K562 (cell line): ENCODE results near the gene MAML3. TPM values are rescaled to one million over a fixed set of nuclear protein-coding genes. Genes with fewer than 3 reads are reported as not detected.
A peak's percentile ranks its signal among the peaks of the same experiment; 100 is the strongest.

ENCODE experiments used
- ARID2 ChIP-seq: fragments of 450-650 bp; IDR thresholded peaks from 2 replicates; pipeline ENCODE4 v1.6.1; 2017; ENCODE audit warnings: antibody characterized with exemption, mild to moderate bottlenecking
- COPS2 ChIP-seq: fragments of 450-650 bp; conservative IDR thresholded peaks from 2 replicates; pipeline ENCODE4 v1.6.1; 2016; ENCODE audit warnings: mild to moderate bottlenecking, moderate library complexity
- E2F6 ChIP-seq, 2 experiments: IDR thresholded peaks; 2 replicates each; pipeline ENCODE4 v1.6.1; 2011; ENCODE audit warnings: borderline replicate concordance in 1 of 2, control low read depth in 1 of 2, low read depth in 1 of 2, low read length in 1 of 2, mild to moderate bottlenecking in 1 of 2, mixed read lengths in 1 of 2, moderate library complexity in 1 of 2; ENCODE audit not compliant: insufficient read depth in 1 of 2, insufficient read length in 1 of 2, poor library complexity in 1 of 2, severe bottlenecking in 1 of 2; ENCODE audit errors: extremely low read depth in 1 of 2
- EGR1 ChIP-seq: fragments of 450-650 bp; conservative IDR thresholded peaks from 2 replicates; pipeline ENCODE4 v1.6.1; 2017; ENCODE audit warnings: mild to moderate bottlenecking
- EP300 ChIP-seq: IDR thresholded peaks from 2 replicates; pipeline ENCODE4 v1.6.1; 2012; ENCODE audit warnings: low read length, improper control_type of control experiment
- ILK ChIP-seq: fragments of 450-650 bp; IDR thresholded peaks from 2 replicates; pipeline ENCODE4 v1.6.1; 2016; ENCODE audit warnings: missing genetic modification characterization, low read depth, mild to moderate bottlenecking, missing compliant biosample characterization, moderate library complexity, borderline replicate concordance
- JUND ChIP-seq, 2 experiments: IDR thresholded peaks; 2 replicates in 1 of 2; 3 replicates in 1 of 2; pipeline ENCODE4 v1.6.1; 2011; ENCODE audit warnings: borderline replicate concordance in 2 of 2, low read depth in 2 of 2, low read length in 2 of 2, improper control_type of control experiment in 1 of 2, missing biosample characterization in 1 of 2, missing genetic modification characterization in 1 of 2, missing genetic modification reagents in 1 of 2
- MEF2A ChIP-seq: IDR thresholded peaks from 2 replicates; pipeline ENCODE4 v1.6.1; 2011; ENCODE audit warnings: low read depth, mild to moderate bottlenecking, low read length, moderate library complexity; ENCODE audit not compliant: control insufficient read depth
- MITF ChIP-seq: IDR thresholded peaks from 2 replicates; pipeline ENCODE4 v1.6.1; 2014; ENCODE audit warnings: antibody characterized with exemption
- MYNN ChIP-seq, 2 experiments: sonication (generic); formaldehyde crosslinking in 1 of 2; IDR thresholded peaks; 2 replicates each; pipeline versions ENCODE4 v1.5.0 to v1.6.1; 2016 to 2020; ENCODE audit warnings: antibody characterized with exemption in 1 of 2, missing genetic modification reagents in 1 of 2
- NCOA1 ChIP-seq: fragments of 450-650 bp; IDR thresholded peaks from 2 replicates; pipeline ENCODE4 v1.6.1; 2016; ENCODE audit warnings: low read depth
- NELFE ChIP-seq: IDR thresholded peaks from 2 replicates; pipeline ENCODE4 v1.6.1; 2011; ENCODE audit warnings: mild to moderate bottlenecking; ENCODE audit not compliant: insufficient read depth, insufficient read length
- NUFIP1 ChIP-seq: fragments of 450-650 bp; IDR thresholded peaks from 2 replicates; pipeline ENCODE4 v1.6.1; 2018; ENCODE audit not compliant: partially characterized antibody
- PHF21A ChIP-seq: fragments of 450-650 bp; IDR thresholded peaks from 2 replicates; pipeline ENCODE4 v1.6.1; 2017; ENCODE audit warnings: low read depth, borderline replicate concordance
- POLR2B ChIP-seq: fragments of 450-650 bp; IDR thresholded peaks from 2 replicates; pipeline ENCODE4 v1.6.1; 2018; ENCODE audit warnings: low read depth; ENCODE audit not compliant: partially characterized antibody
- PRPF4 ChIP-seq: fragments of 200-400 bp; formaldehyde crosslinking; IDR thresholded peaks from one replicate; pipeline ENCODE4 v1.6.1; 2017; ENCODE audit warnings: low read length, low read depth, mild to moderate bottlenecking; ENCODE audit not compliant: insufficient read depth, poor library complexity, severe bottlenecking
- RBM15 ChIP-seq: fragments of 200-400 bp; formaldehyde crosslinking; IDR thresholded peaks from 2 replicates; pipeline ENCODE4 v1.6.1; 2018; ENCODE audit warnings: mild to moderate bottlenecking, low read length, moderate library complexity; ENCODE audit not compliant: insufficient read depth
- TOE1 ChIP-seq, 2 experiments: fragments of 450-650 bp in 1 of 2; sonication (generic) in 1 of 2; formaldehyde crosslinking in 1 of 2; IDR thresholded peaks; 2 replicates each; pipeline versions ENCODE4 v1.7.1 to v1.8.0; 2016 to 2022; ENCODE audit warnings: borderline replicate concordance in 2 of 2, mild to moderate bottlenecking in 2 of 2, antibody characterized with exemption in 1 of 2, inconsistent platforms in 1 of 2, low read depth in 1 of 2, missing genetic modification reagents in 1 of 2, moderate library complexity in 1 of 2
- ZNF518B ChIP-seq: fragments of 250-450 bp; sonication (Bioruptor Pico); IDR thresholded peaks from 2 replicates; pipeline ENCODE4 v1.5.0; 2021; ENCODE audit warnings: mild to moderate bottlenecking, moderate library complexity
- ZNF785 ChIP-seq: fragments of 250-450 bp; sonication (Bioruptor Pico); IDR thresholded peaks from 2 replicates; pipeline ENCODE4 v1.4.0; 2020; ENCODE audit warnings: mild to moderate bottlenecking
- polyA plus RNA-seq, 8 experiments: library from polyadenylated mRNA; depleted of rRNA in 4 of 8; stranded (reverse) in 5 of 8; unstranded in 3 of 8; fragments of >200 nt; fragmentation: Nextera tagmentation in 2 of 8; fragmentation: Illumina TruSeq in 1 of 8; extraction: Ambion mirVana in 2 of 8; extraction: Trizol in 1 of 8; gene quantifications; 2 replicates each; pipeline versions ENCODE4 v1.2.1 to v1.2.3, GENCODE V29; 2011 to 2014; ENCODE audit warnings: inconsistent platforms in 1 of 8, missing spikeins in 1 of 8
- total RNA-seq, 7 experiments: library from RNA; depleted of rRNA in 6 of 7; stranded (reverse); fragments of >200 nt in 6 of 7; fragmentation: Illumina TruSeq in 2 of 7; extraction: Trizol in 2 of 7; gene quantifications; 2 replicates each; pipeline versions ENCODE4 v1.2.1 to v1.2.3, GENCODE V29; 2011 to 2021; ENCODE audit warnings: low replicate concordance in 1 of 7

The MAML3 gene
- total and polyA plus RNA-seq, 9 of the 15 experiments (the other 6 are each of a cell fraction or from before 2014, with no cell fraction given) = 0.01 to 0.55 (median 0.25) TPM

- TF ChIP-seq EP300 (no peak), NELFE (no peak), COPS2 (no peak), PHF21A (0 out of 2 replicates have a peak, but pooled peaks have one; percentile 51), ARID2 (no peak), NCOA1 (no peak), EGR1 (peak; percentile 80), MYNN (IDR thresholded peaks at IDR 0.05) (no peak), MYNN (CRISPR knock-in tag; IDR thresholded peaks at IDR 0.05) (no peak), RBM15 (no peak), ZNF785 (no peak), JUND (IDR thresholded peaks at IDR 0.05; ENCODE audit: borderline replicate concordance, low read depth, low read length) (peak; percentile 46; the same call in 1 of the 2 replicates), JUND (tag; IDR thresholded peaks at IDR 0.05; ENCODE audit: borderline replicate concordance, low read depth, low read length) (no peak; the same call in 2 of the 3 replicates), MEF2A (no peak), MITF (0 out of 2 replicates have a peak, but pooled peaks have one; percentile 22), POLR2B (no peak), ZNF518B (CRISPR knock-in tag) (no peak), ILK (tag) (no peak), TOE1 (IDR thresholded peaks at IDR 0.05; ENCODE audit: borderline replicate concordance) (peak; percentile 86), TOE1 (CRISPR knock-in tag; IDR thresholded peaks at IDR 0.05; ENCODE audit: borderline replicate concordance, low read depth) (no peak), NUFIP1 (peak; percentile 45), PRPF4 (no peak), E2F6 (IDR thresholded peaks at IDR 0.05; ENCODE audit: borderline replicate concordance in 1 of 2, extremely low read depth in 1 of 2, insufficient read depth in 1 of 2, insufficient read length in 1 of 2, low read depth in 1 of 2, low read length in 1 of 2, poor library complexity in 1 of 2, severe bottlenecking in 1 of 2) (peak; percentile 64 to 90)
Observed at GRCh38 chr4:140153718-140154571, at the start of gene MAML3 (continued).
